ENCODE results near the gene MARF1. TPM values are rescaled to one million over a fixed set of nuclear protein-coding genes. Genes with fewer than 3 reads are reported as not detected.

Gene MARF1
- total and polyA plus RNA-seq, 9 of the 15 experiments (the other 6 are each of a cell fraction or from before 2014, with no cell fraction given) = 4.7 to 33.2 (median 11.7) TPM

- TF ChIP-seq ZNF197 (CRISPR knock-in tag; IDR thresholded peaks at IDR 0.05; ENCODE audit: low read depth) = 0 out of 2 replicates have a peak, but pooled peaks have one; percentile 73
- TF ChIP-seq COPS2 (conservative IDR thresholded peaks at IDR 0.05) = no peak
- TF ChIP-seq ZNF354B (CRISPR knock-in tag; IDR thresholded peaks at IDR 0.05) = no peak
- TF ChIP-seq RNF219 (CRISPR knock-in tag; IDR thresholded peaks at IDR 0.05) = no peak
- TF ChIP-seq DDX20 (tag; IDR thresholded peaks at IDR 0.05; ENCODE audit: low read depth) = peak; percentile 7; the same call in 1 of the 2 replicates
- peak; percentile 29 for TF ChIP-seq TAF1 (IDR thresholded peaks at IDR 0.05; ENCODE audit: control insufficient read depth, extremely low read depth, insufficient read depth, low read length, severe bottlenecking)
- TF ChIP-seq TEAD2 (tag; IDR thresholded peaks at IDR 0.05) = no peak
- TF ChIP-seq USF1 (CRISPR knock-in tag; IDR thresholded peaks at IDR 0.05) = no peak
- no peak for TF ChIP-seq PHB2 (IDR thresholded peaks at IDR 0.05; ENCODE audit: low read depth)
- no peak for TF ChIP-seq RERE (CRISPR knock-in tag; IDR thresholded peaks at IDR 0.05; ENCODE audit: borderline replicate concordance)
- TF ChIP-seq EZH2 (IDR thresholded peaks at IDR 0.05; ENCODE audit: borderline replicate concordance, low read depth, low read length) = no peak
- TF ChIP-seq AFF4 (CRISPR knock-in tag; IDR thresholded peaks at IDR 0.05) = no peak
- no peak for TF ChIP-seq SNIP1 (IDR thresholded peaks at IDR 0.05; ENCODE audit: low read depth)
- no peak for TF ChIP-seq FUS (optimal IDR thresholded peaks at IDR 0.05; ENCODE audit: low read depth, low read length)
- TF ChIP-seq KDM1A (IDR thresholded peaks at IDR 0.05) = no peak
These were observed 67.5 kb downstream of the MARF1 start (continued) for GRCh38 chr16:15575293-15576049.
